ENCODE results near the gene SEMA5A. TPM values are rescaled to one million over a fixed set of nuclear protein-coding genes. Genes with fewer than 3 reads are reported as not detected.
A peak's percentile ranks its signal among the peaks of the same experiment; 100 is the strongest.

Gene SEMA5A
- total RNA-seq, 1 experiment from 2014 or later = 34.3 TPM

GRCh38 chr5:9313751-9314150, 232.1 kb downstream of the SEMA5A start:
- intact Hi-C loops (cut with micrococcal nuclease; ENCODE audit: unreplicated experiment) = no loop called here
- DNase-seq = peak in 1 of 2 experiments; percentile 11
- Mint-ChIP-seq H3K9me3 (ENCODE audit: unreplicated experiment) (no peaks in the 10 kb centered on the region), H3K4me1 (ENCODE audit: low read depth, unreplicated experiment) (peaks cover 15% of the 10 kb centered on the region), H3K4me3 (ENCODE audit: unreplicated experiment) (no peak overlapping the region), H3K27me3 (ENCODE audit: insufficient read depth, unreplicated experiment) (no peaks in the 10 kb centered on the region), H3K36me3 (ENCODE audit: insufficient read depth, unreplicated experiment) (no peaks in the 10 kb centered on the region), H3K27ac (ENCODE audit: unreplicated experiment) (no peak overlapping the region)
- peaks cover 10% of the 10 kb centered on the region; the same call in 1 of the 2 replicates for H3K4me1 ChIP-seq
- no peaks in the 10 kb centered on the region for H3K36me3 ChIP-seq (ENCODE audit: control insufficient read depth, insufficient read depth, low read length)
- POLR2A ChIA-PET = no interaction called here
- no peaks in the 10 kb centered on the region for H3K27me3 ChIP-seq (replicated peaks; ENCODE audit: control insufficient read depth, insufficient read depth, low read length)
- no peak overlapping the region for H3K4me3 ChIP-seq (ENCODE audit: low read depth, low read length)
- BruUV-seq (replicated peaks) = no TSS peak
- no peak for TF ChIP-seq CTCF (IDR thresholded peaks at IDR 0.05; ENCODE audit: insufficient read depth in 1 of 2, low read depth in 1 of 2, low read length in 1 of 2, severe bottlenecking in 1 of 2, unreplicated experiment in 1 of 2)
- CTCF ChIA-PET = no interaction called here
- H3K9me3 ChIP-seq = no peaks in the 10 kb centered on the region

GRCh38 chr5:9307150-9307549, 238.7 kb downstream of the SEMA5A start:
- TF ChIP-seq CTCF (IDR thresholded peaks at IDR 0.05; ENCODE audit: insufficient read depth in 1 of 2, low read depth in 1 of 2, low read length in 1 of 2, severe bottlenecking in 1 of 2, unreplicated experiment in 1 of 2) = no peak
- H3K4me3 Mint-ChIP-seq (ENCODE audit: unreplicated experiment) = no peak overlapping the region
- no peaks in the 10 kb centered on the region for H3K4me1 Mint-ChIP-seq (ENCODE audit: low read depth, unreplicated experiment)
- H3K9me3 ChIP-seq = no peaks in the 10 kb centered on the region
- no peaks in the 10 kb centered on the region for H3K9me3 Mint-ChIP-seq (ENCODE audit: unreplicated experiment)
- H3K4me3 ChIP-seq (ENCODE audit: low read depth, low read length) = no peak overlapping the region
- no TSS peak for BruUV-seq (replicated peaks)
- intact Hi-C loops (cut with micrococcal nuclease; ENCODE audit: unreplicated experiment) = no loop called here
- H3K36me3 Mint-ChIP-seq (ENCODE audit: insufficient read depth, unreplicated experiment) = no peaks in the 10 kb centered on the region
- POLR2A ChIA-PET = no interaction called here
- H3K27me3 ChIP-seq (replicated peaks; ENCODE audit: control insufficient read depth, insufficient read depth, low read length) = no peaks in the 10 kb centered on the region
- DNase-seq = no peak
- no peaks in the 10 kb centered on the region for H3K36me3 ChIP-seq (ENCODE audit: control insufficient read depth, insufficient read depth, low read length)
- no peaks in the 10 kb centered on the region for H3K4me1 ChIP-seq
- H3K27ac Mint-ChIP-seq (ENCODE audit: unreplicated experiment) = no peak overlapping the region
- CTCF ChIA-PET = no interaction called here
- H3K27me3 Mint-ChIP-seq (ENCODE audit: insufficient read depth, unreplicated experiment) = no peaks in the 10 kb centered on the region

DNA sequence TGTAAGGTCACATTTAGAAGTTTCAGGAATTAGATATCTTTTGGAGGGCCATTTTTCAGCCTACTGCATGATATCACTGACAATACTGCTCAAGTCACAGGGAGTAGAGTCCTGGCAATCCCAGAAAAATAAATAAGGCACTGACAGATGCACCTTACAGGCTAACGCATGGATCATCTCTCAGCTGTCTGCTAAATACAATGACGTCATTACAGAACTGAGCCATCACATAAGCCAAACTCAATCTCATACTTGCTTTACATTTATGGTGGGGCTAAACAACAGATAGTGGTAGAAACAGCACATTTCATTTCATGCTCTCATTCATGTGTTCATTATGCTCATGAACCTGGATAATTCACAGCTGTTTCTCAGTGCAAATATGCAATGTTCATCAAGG, 243.7 kb downstream of the SEMA5A start:
- TF ChIP-seq CTCF (IDR thresholded peaks at IDR 0.05; ENCODE audit: insufficient read depth in 1 of 2, low read depth in 1 of 2, low read length in 1 of 2, severe bottlenecking in 1 of 2, unreplicated experiment in 1 of 2) = no peak
- no peak for DNase-seq
- Mint-ChIP-seq H3K9me3 (ENCODE audit: unreplicated experiment) (no peaks in the 10 kb centered on the region), H3K4me1 (ENCODE audit: low read depth, unreplicated experiment) (no peaks in the 10 kb centered on the region), H3K27me3 (ENCODE audit: insufficient read depth, unreplicated experiment) (no peaks in the 10 kb centered on the region), H3K4me3 (ENCODE audit: unreplicated experiment) (no peak overlapping the region), H3K27ac (ENCODE audit: unreplicated experiment) (no peak overlapping the region), H3K36me3 (ENCODE audit: insufficient read depth, unreplicated experiment) (peaks cover 6% of the 10 kb centered on the region)
- intact Hi-C loops (cut with micrococcal nuclease; ENCODE audit: unreplicated experiment) = no loop called here
- no peaks in the 10 kb centered on the region for H3K9me3 ChIP-seq
- no peaks in the 10 kb centered on the region for H3K4me1 ChIP-seq
- BruUV-seq (replicated peaks) = no TSS peak
- no peaks in the 10 kb centered on the region for H3K27me3 ChIP-seq (replicated peaks; ENCODE audit: control insufficient read depth, insufficient read depth, low read length)
- no peak overlapping the region for H3K4me3 ChIP-seq (ENCODE audit: low read depth, low read length)
- no peaks in the 10 kb centered on the region for H3K36me3 ChIP-seq (ENCODE audit: control insufficient read depth, insufficient read depth, low read length)
- ChIA-PET CTCF (no interaction called here), POLR2A (no interaction called here)
